Stimulated activated CD4-positive, alpha-beta T cell treated with anti-CD3 and anti-CD28 coated beads, TNF-alpha, amount 100 ng/mL, for 24 hours (primary cell): ENCODE results near the gene MEI1.
A peak's percentile ranks its signal among the peaks of the same experiment; 100 is the strongest.
"Not testable (repeated sequence)": the region's sequence is repeated elsewhere in the genome, so short reads cannot be mapped to it uniquely, and the experiment has no call there.

Experiments used
- DNase-seq, 3 experiments: peaks; one replicate each; pipeline ENCODE4 v3.0.0-alpha.2; 2020; ENCODE audit warnings: low read depth in 3 of 3

The MEI1 gene

GRCh38 chr22:41821471-41822316 lies 122.4 kb downstream of the MEI1 start:
- no peak for DNase-seq

- DNase-seq = peak in 1 of 3 experiments; percentile 43
These were observed 123.2 kb downstream of the MEI1 start for GRCh38 chr22:41822317-41823057.

DNA sequence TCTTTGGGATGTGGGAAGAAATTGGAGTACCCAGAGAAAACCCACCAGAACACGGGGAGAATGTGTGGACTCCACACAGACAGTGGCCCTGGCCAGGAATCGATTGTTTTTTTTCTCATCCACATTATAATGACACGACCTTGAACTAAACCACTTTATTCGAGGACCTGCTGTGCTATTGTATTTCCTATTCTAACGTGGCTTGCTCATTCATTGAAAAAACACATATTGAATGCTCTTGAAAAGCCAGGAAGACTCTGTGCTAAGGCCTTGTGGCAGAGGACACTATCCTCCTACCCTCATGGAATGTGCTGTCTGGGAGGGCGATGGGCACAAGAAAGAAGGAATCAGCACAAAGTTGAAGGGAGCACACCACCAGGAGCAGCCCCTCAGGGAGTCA lies 124.5 kb downstream of the MEI1 start:
- DNase-seq = no peak

DNA sequence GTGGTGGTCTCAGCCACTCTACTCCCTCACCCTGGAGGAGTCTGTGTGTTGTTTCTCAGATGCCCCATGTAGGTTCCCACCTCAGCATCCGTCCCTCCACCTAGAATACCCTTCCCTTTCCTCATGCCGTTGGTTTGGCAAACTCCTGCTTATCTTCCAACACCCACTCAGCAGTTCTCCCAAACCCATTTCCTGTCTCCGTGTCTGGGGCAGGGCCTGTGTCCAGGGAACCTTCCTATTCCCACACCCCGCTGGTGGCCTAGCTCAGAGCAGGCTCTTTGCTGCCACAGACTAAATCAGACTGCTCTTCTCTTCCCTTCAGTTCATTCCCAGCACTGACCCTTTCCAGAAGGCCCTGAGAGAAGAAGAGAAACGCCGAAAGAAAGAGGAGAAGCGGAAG lies 126.1 kb downstream of the MEI1 start:
- no peak for DNase-seq

DNA sequence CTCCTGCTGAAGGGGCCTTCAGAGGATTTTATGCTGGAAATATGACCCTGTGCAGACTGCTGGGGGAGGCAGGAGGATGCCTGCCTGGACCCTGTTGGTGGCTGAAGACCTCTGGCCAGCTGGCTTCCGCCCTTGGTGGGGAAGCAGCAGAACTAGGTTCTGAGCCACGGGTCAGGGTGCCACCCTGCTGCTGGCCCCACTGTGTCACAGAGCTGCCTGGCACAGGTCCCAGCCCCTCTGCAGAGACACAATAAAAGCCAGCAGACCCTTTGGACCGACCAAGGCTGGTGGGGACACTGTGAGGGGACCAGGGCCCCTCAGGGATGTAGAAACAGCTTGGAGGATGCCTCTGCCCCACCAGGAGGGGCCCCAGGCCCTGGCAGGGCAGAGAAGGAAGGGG lies 126.7 kb downstream of the MEI1 start:
- no peak for DNase-seq

- DNase-seq = no peak
These were observed 127.4 kb downstream of the MEI1 start for GRCh38 chr22:41826430-41827383.

DNA sequence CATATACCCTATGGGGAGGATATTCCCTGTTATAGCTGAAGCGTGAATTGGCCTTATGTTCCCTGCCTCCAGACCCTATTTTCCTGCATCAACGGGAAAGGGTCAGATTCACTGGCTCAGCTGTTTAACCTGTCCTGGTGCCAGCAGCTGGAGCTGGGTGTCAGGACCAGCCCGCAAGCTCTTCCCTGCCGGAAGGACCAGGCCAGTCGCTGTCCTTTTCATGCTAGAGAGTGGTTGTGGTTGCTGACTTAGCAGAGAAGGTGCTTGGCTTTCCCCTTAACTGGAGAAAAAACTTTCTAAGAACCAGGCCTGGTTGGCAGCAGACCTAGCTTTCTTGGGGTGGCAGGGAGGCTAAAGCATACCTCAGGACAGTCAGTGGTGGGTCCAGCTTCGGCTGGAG lies 128.4 kb downstream of the MEI1 start:
- DNase-seq = no peak

GRCh38 chr22:41828516-41828915 lies 129.2 kb downstream of the MEI1 start:
- no peak for DNase-seq

- no peak for DNase-seq
These were observed 130.9 kb downstream of the MEI1 start for GRCh38 chr22:41830174-41830573.

DNA sequence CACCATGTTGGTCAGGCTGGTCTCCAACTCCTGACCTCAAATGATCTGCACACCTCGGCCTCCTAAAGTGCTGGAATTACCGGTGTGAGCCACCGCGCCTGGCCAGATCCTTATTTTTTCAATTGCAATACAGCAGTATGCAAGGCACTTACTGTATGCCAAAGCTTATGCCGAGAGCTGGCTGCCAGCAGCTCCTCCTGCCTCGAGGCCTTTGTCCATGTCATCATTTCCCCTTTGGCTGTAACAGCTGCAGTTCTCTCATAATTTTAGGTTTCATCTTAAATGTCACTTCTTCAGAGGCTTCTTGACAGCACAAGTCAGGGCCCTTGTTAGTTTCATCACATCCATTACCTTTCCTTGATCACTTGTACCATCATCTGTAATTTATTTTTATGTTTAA lies 132.1 kb downstream of the MEI1 start:
- no peak for DNase-seq

DNA sequence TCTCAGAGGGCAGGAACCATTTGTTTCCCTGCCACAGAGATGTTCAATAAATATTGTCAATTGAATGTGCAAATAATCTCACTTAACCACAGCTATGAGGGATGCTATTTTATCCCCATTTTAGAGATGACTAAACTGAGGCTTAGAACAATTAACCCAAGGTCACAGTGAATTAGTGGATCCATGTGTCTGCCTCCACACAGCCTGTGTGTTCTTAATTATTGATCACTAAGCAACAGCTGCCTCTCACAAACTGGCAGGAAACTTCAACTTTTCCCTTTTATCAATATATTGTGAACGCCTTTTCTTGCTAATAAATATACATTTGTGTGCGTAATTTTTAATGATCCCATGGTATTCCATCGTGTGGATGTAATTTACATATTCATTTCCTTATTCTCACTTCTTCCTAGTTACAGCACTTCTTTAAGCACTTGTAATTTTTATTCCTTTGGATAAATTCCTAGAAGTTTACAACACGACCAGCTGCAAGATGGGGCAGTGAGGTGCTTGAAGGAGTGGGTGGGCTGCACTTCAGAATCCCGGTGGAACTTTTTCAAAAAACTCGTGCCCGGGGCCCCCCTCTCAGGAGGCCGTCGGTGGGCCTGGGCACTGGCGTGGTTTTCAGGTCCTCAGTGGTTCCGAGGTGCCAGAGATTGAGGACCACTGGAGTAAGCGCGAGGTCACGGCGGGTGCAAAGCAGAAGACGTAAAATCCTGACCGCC lies 132.7 kb downstream of the MEI1 start:
- no peak for DNase-seq

DNA sequence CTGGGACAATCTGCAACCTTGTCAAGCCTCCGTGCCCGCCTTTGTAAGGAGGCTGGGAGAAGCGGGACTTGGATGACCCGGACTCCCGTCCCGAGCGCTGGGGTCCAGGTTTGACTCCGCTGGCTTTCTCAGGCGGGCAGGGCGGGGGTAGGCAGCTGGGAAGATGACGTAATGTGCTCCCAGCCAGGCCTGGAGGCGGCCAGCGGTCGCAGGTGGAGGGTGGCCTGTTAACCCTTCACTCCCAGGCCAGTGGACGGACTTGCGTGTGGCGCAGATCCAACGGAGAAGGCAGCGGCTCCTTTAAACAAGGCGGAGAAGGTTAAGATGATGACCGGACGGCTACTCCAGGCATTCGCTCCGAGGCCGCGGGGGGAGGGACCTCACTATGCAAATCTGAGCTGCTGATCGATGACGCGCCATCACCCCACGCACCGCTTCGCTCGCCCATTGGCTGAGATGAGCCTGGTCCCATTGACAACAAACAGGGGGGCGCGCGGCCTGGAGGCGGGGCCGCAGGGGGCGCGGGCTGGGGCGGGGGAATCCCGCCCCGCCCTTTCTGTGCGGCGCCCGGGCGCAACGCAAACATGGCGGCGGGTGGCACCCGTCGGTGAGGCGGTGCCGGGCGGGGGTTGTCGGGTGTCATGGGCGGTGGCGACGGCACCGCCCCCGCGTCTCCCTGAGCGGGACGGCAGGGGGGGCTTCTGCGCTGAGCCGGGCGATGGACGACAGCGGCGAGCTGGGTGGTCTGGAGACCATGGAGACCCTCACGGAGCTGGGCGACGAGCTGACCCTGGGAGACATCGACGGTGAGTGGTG lies 133.5 kb downstream of the MEI1 start, which contains the start of gene SREBF2:
Gene SREBF2 (plus strand): TSS at position 553 of the 816 bp plus-strand sequence. CDS start 166 bp downstream, at position 719.
- DNase-seq = peak; percentile 97 to 99 (median 98)

- peak in 1 of 3 experiments; percentile 39 for DNase-seq
These were observed 134.2 kb downstream of the MEI1 start for GRCh38 chr22:41833369-41834004.

DNA sequence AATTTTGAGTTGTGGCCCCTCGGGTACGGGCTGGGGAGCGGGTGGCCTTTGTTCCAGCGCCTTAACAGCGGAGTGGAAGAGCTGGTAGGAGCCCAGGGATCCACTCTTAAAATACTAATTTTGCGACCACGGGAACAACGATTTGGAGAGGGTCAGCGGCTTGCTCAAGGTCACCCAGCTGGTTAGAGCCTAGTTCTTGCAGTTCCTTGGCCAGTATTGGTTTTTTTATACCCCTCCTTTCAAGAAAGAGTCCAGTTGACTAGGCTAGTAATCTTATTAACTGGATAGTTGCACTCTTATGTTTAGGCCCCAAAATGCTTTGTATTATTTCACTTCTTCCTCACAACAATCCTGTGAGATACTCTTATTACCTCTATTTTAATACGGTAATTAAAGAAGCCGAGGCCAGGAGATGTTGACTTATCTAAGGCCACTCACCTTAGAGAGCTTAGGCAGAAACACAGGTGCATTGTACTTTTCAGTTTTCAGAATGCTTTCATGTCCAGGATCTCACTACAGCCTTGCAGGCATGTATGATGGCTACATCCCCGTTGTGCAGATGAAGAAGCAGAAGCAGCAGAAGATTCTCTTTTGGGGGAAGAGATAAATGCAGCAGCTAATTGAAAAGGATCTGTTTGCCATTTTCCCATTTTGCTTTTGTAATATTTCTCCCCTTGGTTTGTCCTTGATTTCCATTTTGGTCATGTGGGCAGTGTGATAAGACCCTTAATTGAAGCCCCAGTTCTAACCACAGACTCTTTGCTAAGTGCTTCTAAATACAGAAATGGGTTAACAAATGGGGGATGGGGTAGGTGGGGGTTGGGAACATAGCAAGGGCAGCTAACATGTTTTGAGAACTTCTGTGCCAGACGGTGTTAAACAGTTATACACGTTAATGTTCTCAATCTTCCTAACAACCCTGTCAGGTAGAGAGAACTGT lies 135.0 kb downstream of the MEI1 start:
- no peak for DNase-seq

DNA sequence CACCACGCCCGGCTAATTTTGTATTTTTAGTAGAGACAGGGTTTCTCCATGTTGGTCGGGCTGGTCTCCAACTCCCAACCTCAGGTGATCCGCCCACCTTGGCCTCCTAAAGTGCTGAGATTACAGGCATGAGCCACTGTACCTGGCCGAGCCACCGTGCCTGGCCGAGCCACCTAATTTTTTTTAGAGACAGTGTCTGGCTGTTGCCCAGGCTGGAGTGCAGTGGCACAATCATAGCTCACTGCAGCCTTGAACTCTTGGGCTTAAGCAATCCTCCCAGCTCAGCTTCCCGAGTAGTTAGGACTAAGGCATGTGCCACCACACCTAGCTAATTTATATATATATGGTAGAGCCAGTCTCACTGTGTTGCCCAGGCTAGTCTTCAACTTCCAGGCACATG lies 136.2 kb downstream of the MEI1 start:
- not testable (repeated sequence) for DNase-seq

DNA sequence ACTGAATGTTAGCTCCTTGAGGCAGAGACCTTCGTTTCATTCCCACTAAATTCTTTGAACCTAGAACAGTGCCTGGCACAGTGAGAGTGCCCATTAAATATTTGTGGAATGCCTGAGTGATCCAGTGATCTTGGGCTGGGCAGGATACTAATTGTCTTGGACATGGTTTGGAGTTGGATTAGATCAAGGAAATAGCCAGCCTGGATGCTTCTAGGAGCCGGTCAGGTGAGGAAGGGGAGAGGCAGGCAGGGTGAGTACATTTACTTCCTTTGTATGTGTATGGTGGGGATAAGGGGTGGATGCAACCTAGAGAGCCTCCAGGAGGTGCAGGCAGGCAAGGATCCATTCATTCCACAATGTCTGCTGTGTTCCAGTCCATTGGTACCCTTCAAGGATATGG lies 137.2 kb downstream of the MEI1 start:
- no peak for DNase-seq

DNA sequence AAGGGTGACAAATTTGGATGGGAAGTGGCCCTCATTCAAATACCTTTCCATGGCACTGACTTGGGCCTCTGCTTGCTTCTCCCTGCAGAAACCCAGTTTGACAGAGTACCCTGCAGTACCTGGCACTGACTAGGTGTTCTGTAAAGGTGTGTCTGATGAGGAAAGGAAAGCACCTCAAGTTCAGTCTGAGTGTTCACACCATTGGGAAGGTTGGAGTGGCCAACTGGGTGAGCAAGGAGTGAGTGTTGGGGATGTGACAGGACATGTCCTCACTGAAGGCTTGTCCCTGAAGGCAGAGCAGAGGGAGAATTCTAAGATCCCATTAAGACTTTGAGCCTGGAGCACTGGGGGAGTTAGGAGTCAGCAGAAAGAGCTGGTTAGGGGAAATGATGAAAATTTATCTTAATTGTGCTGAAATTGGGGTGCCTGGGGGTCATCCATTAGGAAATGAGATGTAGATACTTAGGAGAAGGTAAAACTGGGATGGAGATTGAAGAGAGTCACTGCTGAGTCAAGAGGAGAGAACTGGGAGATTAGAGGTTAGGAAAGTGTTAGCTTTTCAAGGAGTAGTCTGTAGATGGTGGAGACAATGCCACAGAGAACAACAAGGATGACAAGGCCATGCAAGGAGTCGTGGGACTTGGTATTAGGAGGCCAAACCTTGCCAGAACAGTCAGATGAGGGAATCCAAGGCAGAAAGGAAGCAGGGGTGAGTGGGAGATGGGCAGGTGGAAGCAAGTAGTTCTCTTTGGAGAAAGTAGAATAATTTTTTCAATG lies 139.7 kb downstream of the MEI1 start:
- no peak for DNase-seq

- DNase-seq = no peak
These were observed 140.9 kb downstream of the MEI1 start for GRCh38 chr22:41840216-41840615.
